Measurements from ENCODE around the gene KRT86. TPM values are rescaled to one million over a fixed set of nuclear protein-coding genes. Genes with fewer than 3 reads are reported as not detected.

KRT86 gene
- total RNA-seq, 1 donor from 2014 or later: not detected

GRCh38 chr12:52260361-52261207, 13.9 kb upstream of the KRT86 start:
- DNase-seq (ENCODE audit: low spot score): no peak
- H3K36me3 Mint-ChIP-seq (ENCODE audit: low read depth, unreplicated experiment): no peaks in the 10 kb centered on the region
- TF ChIP-seq CTCF (IDR thresholded peaks at IDR 0.05; ENCODE audit: unreplicated experiment): no peak
- peaks cover 12% of the 10 kb centered on the region for H3K27me3 Mint-ChIP-seq (ENCODE audit: unreplicated experiment)
- no peaks in the 10 kb centered on the region for H3K9me3 Mint-ChIP-seq (ENCODE audit: unreplicated experiment)
- no peak overlapping the region for H3K4me3 Mint-ChIP-seq (ENCODE audit: unreplicated experiment)
- H3K4me1 Mint-ChIP-seq (ENCODE audit: unreplicated experiment): peaks cover 10% of the 10 kb centered on the region
- H3K27ac Mint-ChIP-seq (ENCODE audit: unreplicated experiment): no peak overlapping the region

- no peak overlapping the region for H3K27ac Mint-ChIP-seq (ENCODE audit: unreplicated experiment)
- H3K27me3 Mint-ChIP-seq (ENCODE audit: unreplicated experiment): peaks cover 10% of the 10 kb centered on the region
Observed at GRCh38 chr12:52261208-52261484, 13.3 kb upstream of the KRT86 start.

GRCh38 chr12:52262286-52262685, 12.2 kb upstream of the KRT86 start:
- peaks cover 7% of the 10 kb centered on the region for H3K27me3 Mint-ChIP-seq (ENCODE audit: unreplicated experiment)
- no peaks in the 10 kb centered on the region for H3K36me3 Mint-ChIP-seq (ENCODE audit: low read depth, unreplicated experiment)

More at GRCh38 chr12:52261208-52261484, 13.3 kb upstream of the KRT86 start:
- Mint-ChIP-seq H3K9me3 (ENCODE audit: unreplicated experiment) (no peaks in the 10 kb centered on the region), H3K4me1 (ENCODE audit: unreplicated experiment) (peaks cover 10% of the 10 kb centered on the region), H3K36me3 (ENCODE audit: low read depth, unreplicated experiment) (no peaks in the 10 kb centered on the region), H3K4me3 (ENCODE audit: unreplicated experiment) (no peak overlapping the region)
- DNase-seq (ENCODE audit: low spot score): no peak
- no peak for TF ChIP-seq CTCF (IDR thresholded peaks at IDR 0.05; ENCODE audit: unreplicated experiment)

DNA sequence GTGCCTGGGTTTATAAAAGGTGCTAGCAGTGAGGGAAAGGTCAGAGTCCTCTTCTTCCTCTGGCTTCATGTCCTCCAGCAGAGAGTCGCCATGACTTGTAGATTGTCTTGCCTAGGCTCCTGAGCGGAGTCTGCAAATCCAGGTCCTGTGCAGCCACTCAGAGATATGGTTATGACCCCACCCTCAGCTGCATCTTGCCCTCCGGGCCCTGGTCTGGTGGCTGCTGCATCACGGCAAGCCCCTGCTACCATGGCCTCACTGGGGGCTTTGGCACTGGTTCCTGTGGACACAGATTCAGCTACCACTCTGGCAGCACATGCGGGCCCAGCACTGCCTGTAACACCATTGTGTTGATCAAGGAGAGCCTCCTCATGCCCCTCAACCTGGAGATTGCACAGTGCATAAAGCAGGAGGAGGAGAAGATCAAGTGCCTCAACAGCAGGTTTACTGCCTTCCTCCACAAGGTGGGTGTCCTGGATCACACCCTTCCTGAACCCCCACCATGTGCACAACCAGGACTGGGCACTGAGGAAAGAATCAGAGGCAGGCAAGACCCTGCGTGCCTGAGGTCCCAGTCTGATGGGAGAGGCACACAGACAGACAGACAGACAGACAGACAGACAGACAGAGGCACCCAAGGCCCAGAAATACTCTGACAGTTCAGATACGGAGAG, 10.5 kb upstream of the KRT86 start:
- no peak overlapping the region for H3K27ac Mint-ChIP-seq (ENCODE audit: unreplicated experiment)
- no peaks in the 10 kb centered on the region for H3K36me3 Mint-ChIP-seq (ENCODE audit: low read depth, unreplicated experiment)
- TF ChIP-seq CTCF (IDR thresholded peaks at IDR 0.05; ENCODE audit: unreplicated experiment): no peak
- DNase-seq (ENCODE audit: low spot score): no peak
- no peaks in the 10 kb centered on the region for H3K4me1 Mint-ChIP-seq (ENCODE audit: unreplicated experiment)
- H3K9me3 Mint-ChIP-seq (ENCODE audit: unreplicated experiment): no peaks in the 10 kb centered on the region
- H3K4me3 Mint-ChIP-seq (ENCODE audit: unreplicated experiment): no peak overlapping the region
- peaks cover 6% of the 10 kb centered on the region for H3K27me3 Mint-ChIP-seq (ENCODE audit: unreplicated experiment)

More at GRCh38 chr12:52262286-52262685, 12.2 kb upstream of the KRT86 start:
- no peak overlapping the region for H3K4me3 Mint-ChIP-seq (ENCODE audit: unreplicated experiment)
- no peaks in the 10 kb centered on the region for H3K4me1 Mint-ChIP-seq (ENCODE audit: unreplicated experiment)
- H3K27ac Mint-ChIP-seq (ENCODE audit: unreplicated experiment): no peak overlapping the region
- TF ChIP-seq CTCF (IDR thresholded peaks at IDR 0.05; ENCODE audit: unreplicated experiment): no peak
- H3K9me3 Mint-ChIP-seq (ENCODE audit: unreplicated experiment): no peaks in the 10 kb centered on the region
- no peak for DNase-seq (ENCODE audit: low spot score)

GRCh38 chr12:52264435-52264825, 10.0 kb upstream of the KRT86 start:
- DNase-seq (ENCODE audit: low spot score): no peak
- Mint-ChIP-seq H3K27ac (ENCODE audit: unreplicated experiment) (no peak overlapping the region), H3K4me3 (ENCODE audit: unreplicated experiment) (no peak overlapping the region), H3K27me3 (ENCODE audit: unreplicated experiment) (peaks cover 3% of the 10 kb centered on the region), H3K9me3 (ENCODE audit: unreplicated experiment) (no peaks in the 10 kb centered on the region), H3K36me3 (ENCODE audit: low read depth, unreplicated experiment) (no peaks in the 10 kb centered on the region), H3K4me1 (ENCODE audit: unreplicated experiment) (no peaks in the 10 kb centered on the region)
- TF ChIP-seq CTCF (IDR thresholded peaks at IDR 0.05; ENCODE audit: unreplicated experiment): no peak

All from endothelial cell (in vitro differentiated cells).